ENCODE data around the gene OR4F15. TPM values are rescaled to one million over a fixed set of nuclear protein-coding genes. Genes with fewer than 3 reads are reported as not detected.

The OR4F15 gene, protein sequence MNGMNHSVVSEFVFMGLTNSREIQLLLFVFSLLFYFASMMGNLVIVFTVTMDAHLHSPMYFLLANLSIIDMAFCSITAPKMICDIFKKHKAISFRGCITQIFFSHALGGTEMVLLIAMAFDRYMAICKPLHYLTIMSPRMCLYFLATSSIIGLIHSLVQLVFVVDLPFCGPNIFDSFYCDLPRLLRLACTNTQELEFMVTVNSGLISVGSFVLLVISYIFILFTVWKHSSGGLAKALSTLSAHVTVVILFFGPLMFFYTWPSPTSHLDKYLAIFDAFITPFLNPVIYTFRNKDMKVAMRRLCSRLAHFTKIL
- 0.28 and 0.36 TPM in 2 replicates for total RNA-seq (2012; rRNA removed)
- not detected in 2 replicates for polyA plus RNA-seq (2012; rRNA removed)
- not detected in 2 replicates for polyA plus RNA-seq (2012; cell fraction: cytosol; rRNA removed)
- polyA plus RNA-seq (2012; cell fraction: nucleus; rRNA removed; ENCODE audit: low replicate concordance), result 0.26 TPM in 1 of 2 replicates, not detected in the other
- percentile 52 among the genes with signal in this experiment for Bru-seq, nascent RNA
- BruChase-seq, experiment 1, labeled RNA remaining after a 6-hour chase, result percentile 43 among the genes with signal in this experiment
- BruChase-seq, experiment 2, labeled RNA remaining after a 2-hour chase, result percentile 55 among the genes with signal in this experiment
- long read RNA-seq, result 0 reads

DNA sequence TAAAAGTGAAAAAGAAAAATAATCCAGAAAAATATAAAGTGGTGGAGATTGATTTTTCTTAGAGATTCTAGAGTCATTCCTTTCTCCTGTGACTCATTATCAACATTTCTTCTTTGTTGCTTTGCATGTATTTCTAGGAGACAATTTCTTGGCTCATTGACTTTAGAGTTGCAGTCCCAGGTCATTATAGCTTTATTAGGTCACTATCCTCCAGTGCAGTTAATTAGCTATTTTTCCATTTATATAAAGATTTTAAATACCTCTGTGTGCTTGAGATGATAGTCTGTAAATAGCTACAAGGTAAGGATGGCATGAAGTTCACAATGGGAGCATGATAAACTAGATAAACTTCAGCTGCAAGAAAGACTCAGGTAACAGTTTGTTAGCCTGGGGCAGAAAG lies at the start of gene OR4F15:
Gene OR4F15, plus strand, starts transcription at position 301 of the 400 bp plus-strand sequence. CDS start 5,985 bp downstream, outside the sequence.
- no peak within 1 kb of the TSS for H3K4ac ChIP-seq (ENCODE audit: low read depth, low read length)
- peak within 1 kb of the TSS; percentile 56 for H3K18ac ChIP-seq (ENCODE audit: low read depth, low read length)
- intact Hi-C loops (cut with micrococcal nuclease), result no loop called here
- H2AK5ac ChIP-seq (ENCODE audit: low read depth, low read length), result 0 out of 2 replicates have a peak within 1 kb of the TSS, but pooled peaks have one; percentile 52
- POLR2A ChIA-PET (ENCODE audit: unreplicated experiment), result no interaction called here
- H3K4me3 ChIP-seq (ENCODE audit: insufficient read depth, low read depth, low read length), result no peak within 1 kb of the TSS
- in situ Hi-C loops (cut with MboI; ENCODE audit: low sequenced_read_pairs), result no loop called here
- H3K36me3 ChIP-seq (ENCODE audit: control insufficient read depth, insufficient read depth, low read length), result no peaks in the 10 kb centered on the region
- H4K8ac ChIP-seq (ENCODE audit: low read depth in 2 of 2, low read length in 2 of 2), result no peak within 1 kb of the TSS
- peaks cover 8% of the 10 kb centered on the region for H3K4me1 ChIP-seq (ENCODE audit: control insufficient read depth, insufficient read depth, low read length)
- H3K23ac ChIP-seq (ENCODE audit: low read depth, low read length), result no peak within 1 kb of the TSS
- H3K9me3 ChIP-seq (ENCODE audit: control insufficient read depth, insufficient read depth, low read length), result no peaks in the 10 kb centered on the region
- H3K27ac ChIP-seq (ENCODE audit: insufficient read depth, low read length), result peak within 1 kb of the TSS; percentile 68
- CTCF ChIA-PET, result no interaction called here
- H2BK15ac ChIP-seq (ENCODE audit: low read depth, low read length), result no peak within 1 kb of the TSS
- 0 out of 2 replicates have a peak, but pooled peaks cover 3% of the 10 kb centered on the region for H3K9me1 ChIP-seq (ENCODE audit: insufficient read depth, low read length)
- no peaks in the 10 kb centered on the region for H3K27me3 ChIP-seq (ENCODE audit: control insufficient read depth, insufficient read depth, low read length)
- BruUV-seq (replicated peaks), result no TSS peak
- H3K4me2 ChIP-seq (ENCODE audit: low read depth, low read length), result no peak within 1 kb of the TSS
- H2BK20ac ChIP-seq (ENCODE audit: low read depth, low read length), result peak within 1 kb of the TSS; percentile 6; the same call in 1 of the 2 replicates
- peak within 1 kb of the TSS; percentile 56 for H2BK120ac ChIP-seq (ENCODE audit: low read depth, low read length)
- H3K14ac ChIP-seq (replicated peaks; ENCODE audit: low read depth, low read length), result no peak within 1 kb of the TSS
- H4K91ac ChIP-seq (ENCODE audit: insufficient read depth, low read depth, low read length), result no peak within 1 kb of the TSS
- H3K79me1 ChIP-seq (ENCODE audit: low read depth in 1 of 2, low read length in 2 of 2), result no peaks in the 10 kb centered on the region
- H3K9ac ChIP-seq (ENCODE audit: low read depth, low read length), result no peak within 1 kb of the TSS
- no peak within 1 kb of the TSS for H2BK5ac ChIP-seq (ENCODE audit: low read depth, low read length, poor library complexity, severe bottlenecking)
- no peak for DNase-seq
- no peaks in the 10 kb centered on the region for H4K20me1 ChIP-seq (ENCODE audit: insufficient read depth, low read length)
- H2AFZ ChIP-seq (replicated peaks; ENCODE audit: low read length, poor library complexity), result no peak within 1 kb of the TSS
- no peak within 1 kb of the TSS for H2AK9ac ChIP-seq (replicated peaks; ENCODE audit: low read depth, low read length, poor library complexity)
- ATAC-seq (ENCODE audit: low read depth), result no peak
- dilution Hi-C loops (cut with HindIII; ENCODE audit: low sequenced_read_pairs, unreplicated experiment), result no loop called here
- no peak within 1 kb of the TSS for H3K56ac ChIP-seq (ENCODE audit: extremely low read depth, insufficient read depth, low read length)
- H4K5ac ChIP-seq (ENCODE audit: low read depth, low read length), result no peak within 1 kb of the TSS; the same call in 1 of the 2 replicates
- TF ChIP-seq RFX5 (IDR thresholded peaks at IDR 0.05; ENCODE audit: low read depth, low read length) (no peak), CEBPB (IDR thresholded peaks at IDR 0.05; ENCODE audit: low read depth, low read length) (no peak), MAZ (IDR thresholded peaks at IDR 0.05; ENCODE audit: borderline replicate concordance, low read depth, low read length) (no peak), RCOR1 (IDR thresholded peaks at IDR 0.05; ENCODE audit: insufficient replicate concordance, low read length) (no peak), POLR2A (IDR thresholded peaks at IDR 0.05; ENCODE audit: low read depth, low read length) (no peak), CHD1 (IDR thresholded peaks at IDR 0.05; ENCODE audit: low read depth, low read length) (no peak), NFE2L2 (IDR thresholded peaks at IDR 0.05; ENCODE audit: low read depth, low read length) (no peak), MAFK (IDR thresholded peaks at IDR 0.05; ENCODE audit: low read depth, low read length) (no peak), FOS (IDR thresholded peaks at IDR 0.05; ENCODE audit: low read depth, low read length) (no peak), MXI1 (IDR thresholded peaks at IDR 0.05; ENCODE audit: borderline replicate concordance, low read depth, low read length) (no peak), RAD21 (IDR thresholded peaks at IDR 0.05; ENCODE audit: low read length) (no peak), SMC3 (IDR thresholded peaks at IDR 0.05; ENCODE audit: low read depth, low read length) (no peak), BHLHE40 (IDR thresholded peaks at IDR 0.05; ENCODE audit: low read depth, low read length) (no peak)
- TF ChIP-seq, protein P1, sequence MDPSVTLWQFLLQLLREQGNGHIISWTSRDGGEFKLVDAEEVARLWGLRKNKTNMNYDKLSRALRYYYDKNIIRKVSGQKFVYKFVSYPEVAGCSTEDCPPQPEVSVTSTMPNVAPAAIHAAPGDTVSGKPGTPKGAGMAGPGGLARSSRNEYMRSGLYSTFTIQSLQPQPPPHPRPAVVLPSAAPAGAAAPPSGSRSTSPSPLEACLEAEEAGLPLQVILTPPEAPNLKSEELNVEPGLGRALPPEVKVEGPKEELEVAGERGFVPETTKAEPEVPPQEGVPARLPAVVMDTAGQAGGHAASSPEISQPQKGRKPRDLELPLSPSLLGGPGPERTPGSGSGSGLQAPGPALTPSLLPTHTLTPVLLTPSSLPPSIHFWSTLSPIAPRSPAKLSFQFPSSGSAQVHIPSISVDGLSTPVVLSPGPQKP (IDR thresholded peaks at IDR 0.05; ENCODE audit: borderline replicate concordance, low read depth, low read length), result no peak
- TF ChIP-seq, protein P2, sequence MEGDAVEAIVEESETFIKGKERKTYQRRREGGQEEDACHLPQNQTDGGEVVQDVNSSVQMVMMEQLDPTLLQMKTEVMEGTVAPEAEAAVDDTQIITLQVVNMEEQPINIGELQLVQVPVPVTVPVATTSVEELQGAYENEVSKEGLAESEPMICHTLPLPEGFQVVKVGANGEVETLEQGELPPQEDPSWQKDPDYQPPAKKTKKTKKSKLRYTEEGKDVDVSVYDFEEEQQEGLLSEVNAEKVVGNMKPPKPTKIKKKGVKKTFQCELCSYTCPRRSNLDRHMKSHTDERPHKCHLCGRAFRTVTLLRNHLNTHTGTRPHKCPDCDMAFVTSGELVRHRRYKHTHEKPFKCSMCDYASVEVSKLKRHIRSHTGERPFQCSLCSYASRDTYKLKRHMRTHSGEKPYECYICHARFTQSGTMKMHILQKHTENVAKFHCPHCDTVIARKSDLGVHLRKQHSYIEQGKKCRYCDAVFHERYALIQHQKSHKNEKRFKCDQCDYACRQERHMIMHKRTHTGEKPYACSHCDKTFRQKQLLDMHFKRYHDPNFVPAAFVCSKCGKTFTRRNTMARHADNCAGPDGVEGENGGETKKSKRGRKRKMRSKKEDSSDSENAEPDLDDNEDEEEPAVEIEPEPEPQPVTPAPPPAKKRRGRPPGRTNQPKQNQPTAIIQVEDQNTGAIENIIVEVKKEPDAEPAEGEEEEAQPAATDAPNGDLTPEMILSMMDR (conservative IDR thresholded peaks at IDR 0.05; ENCODE audit: low read depth, low read length), result no peak

Measured in IMR-90 (cell line).